GM12872 (cell line): ENCODE results near the gene SAMD13.

Source experiments
- TF ChIP-seq, protein P1 (sequence below): IDR thresholded peaks from 3 replicates; pipeline ENCODE4 v1.5.1; 2011; ENCODE audit warnings: low read depth, mild to moderate bottlenecking, low read length, moderate library complexity; ENCODE audit not compliant: insufficient read depth

The SAMD13 gene

DNA sequence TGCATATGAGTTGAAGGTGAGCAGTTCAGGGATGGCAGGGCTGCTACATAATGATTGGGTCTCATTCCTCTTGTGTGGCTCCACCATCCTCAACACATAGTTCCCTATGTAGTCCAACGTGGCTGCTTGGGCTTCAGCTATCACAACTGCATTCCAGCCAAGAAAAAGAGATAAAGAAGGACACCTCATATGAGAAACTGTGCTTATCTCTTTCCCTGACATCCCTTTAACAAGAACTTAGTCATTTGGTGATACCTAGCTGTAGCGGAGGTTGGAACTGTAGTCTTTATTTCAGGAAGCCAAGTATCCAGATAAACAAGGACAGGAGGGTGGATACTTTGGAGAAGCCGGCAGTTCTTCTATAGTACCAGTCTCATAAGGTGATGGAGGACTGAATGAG is 54.0 kb downstream of the SAMD13 start:
- TF ChIP-seq, protein P1, sequence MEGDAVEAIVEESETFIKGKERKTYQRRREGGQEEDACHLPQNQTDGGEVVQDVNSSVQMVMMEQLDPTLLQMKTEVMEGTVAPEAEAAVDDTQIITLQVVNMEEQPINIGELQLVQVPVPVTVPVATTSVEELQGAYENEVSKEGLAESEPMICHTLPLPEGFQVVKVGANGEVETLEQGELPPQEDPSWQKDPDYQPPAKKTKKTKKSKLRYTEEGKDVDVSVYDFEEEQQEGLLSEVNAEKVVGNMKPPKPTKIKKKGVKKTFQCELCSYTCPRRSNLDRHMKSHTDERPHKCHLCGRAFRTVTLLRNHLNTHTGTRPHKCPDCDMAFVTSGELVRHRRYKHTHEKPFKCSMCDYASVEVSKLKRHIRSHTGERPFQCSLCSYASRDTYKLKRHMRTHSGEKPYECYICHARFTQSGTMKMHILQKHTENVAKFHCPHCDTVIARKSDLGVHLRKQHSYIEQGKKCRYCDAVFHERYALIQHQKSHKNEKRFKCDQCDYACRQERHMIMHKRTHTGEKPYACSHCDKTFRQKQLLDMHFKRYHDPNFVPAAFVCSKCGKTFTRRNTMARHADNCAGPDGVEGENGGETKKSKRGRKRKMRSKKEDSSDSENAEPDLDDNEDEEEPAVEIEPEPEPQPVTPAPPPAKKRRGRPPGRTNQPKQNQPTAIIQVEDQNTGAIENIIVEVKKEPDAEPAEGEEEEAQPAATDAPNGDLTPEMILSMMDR = no peak

DNA sequence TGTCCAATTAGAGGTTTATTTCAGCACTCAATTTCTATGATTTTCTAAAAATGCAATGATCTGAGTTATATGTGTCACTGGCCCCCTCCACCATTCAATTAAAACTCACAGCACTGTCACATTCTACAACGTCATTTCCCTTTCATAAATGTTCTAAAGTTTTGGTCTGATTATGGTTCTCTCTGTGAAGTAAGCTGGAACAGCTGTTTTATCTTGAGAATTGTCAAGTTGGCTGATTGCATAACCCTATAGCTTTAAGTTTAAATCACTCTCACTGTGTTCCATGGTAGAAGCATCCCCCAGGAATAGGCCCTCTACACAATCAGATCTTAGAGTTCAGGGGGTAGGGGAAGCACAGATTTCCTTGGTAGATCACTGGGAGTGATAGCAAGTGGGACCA is 55.4 kb downstream of the SAMD13 start:
- TF ChIP-seq, protein P1 = no peak

DNA sequence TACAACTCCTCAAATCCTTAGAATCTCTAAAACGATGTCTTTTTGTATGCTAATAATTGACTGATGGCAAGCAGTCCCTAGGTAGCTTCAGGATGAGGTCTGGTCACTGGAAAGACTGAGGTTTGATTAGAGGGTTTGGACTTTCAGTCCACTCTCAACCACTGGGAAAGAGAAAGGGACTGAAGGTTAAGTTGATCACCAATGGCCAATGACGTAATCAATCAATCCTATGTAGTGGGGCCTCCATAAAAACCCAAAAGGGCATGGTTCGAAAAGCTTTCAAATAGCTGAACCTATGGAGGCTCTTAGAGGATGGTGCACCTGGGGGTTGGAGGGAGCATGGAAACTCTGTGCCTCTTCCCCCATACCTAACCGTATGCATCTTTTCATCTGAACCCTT is 57.2 kb downstream of the SAMD13 start:
- TF ChIP-seq, protein P1 = no peak

DNA sequence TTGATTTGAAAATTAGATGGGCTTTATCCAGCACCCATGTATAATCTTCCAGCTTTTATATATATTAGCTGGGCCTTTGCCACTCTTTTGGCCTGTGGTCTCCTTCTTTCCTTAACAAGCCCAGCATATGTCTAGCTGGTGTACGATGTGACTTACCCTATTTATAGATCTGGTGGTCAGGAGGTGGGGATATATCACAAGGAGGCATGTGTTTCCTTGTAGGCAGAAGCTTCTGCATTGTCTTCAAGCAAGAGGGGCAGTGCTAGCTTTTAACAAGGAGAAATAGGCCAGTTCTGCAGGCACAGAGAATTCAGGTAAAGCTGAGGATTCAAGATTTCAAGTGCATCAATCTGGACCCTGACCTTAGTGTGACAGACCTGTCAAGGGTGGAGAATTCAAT is 58.8 kb downstream of the SAMD13 start:
- TF ChIP-seq, protein P1 = no peak

DNA sequence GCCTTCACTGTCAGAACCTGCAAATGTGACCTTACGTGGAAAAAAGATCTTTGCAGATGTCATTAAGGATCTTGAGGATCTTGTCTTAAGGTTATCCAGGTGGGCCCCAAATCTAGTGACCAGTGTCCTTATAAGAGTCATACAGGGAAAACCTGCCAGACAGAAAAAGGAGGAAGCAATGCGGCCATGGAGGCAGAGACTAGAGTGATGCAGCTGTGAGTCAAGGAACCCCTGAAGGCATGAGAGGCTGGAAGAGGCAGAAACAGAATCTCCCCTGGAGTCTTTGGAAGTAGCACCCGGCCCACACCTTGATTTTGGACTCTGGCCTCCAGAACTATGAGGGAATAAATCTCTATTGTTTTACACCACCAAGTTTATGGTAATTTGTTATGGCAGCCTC is 60.3 kb downstream of the SAMD13 start:
- TF ChIP-seq, protein P1 = no peak

DNA sequence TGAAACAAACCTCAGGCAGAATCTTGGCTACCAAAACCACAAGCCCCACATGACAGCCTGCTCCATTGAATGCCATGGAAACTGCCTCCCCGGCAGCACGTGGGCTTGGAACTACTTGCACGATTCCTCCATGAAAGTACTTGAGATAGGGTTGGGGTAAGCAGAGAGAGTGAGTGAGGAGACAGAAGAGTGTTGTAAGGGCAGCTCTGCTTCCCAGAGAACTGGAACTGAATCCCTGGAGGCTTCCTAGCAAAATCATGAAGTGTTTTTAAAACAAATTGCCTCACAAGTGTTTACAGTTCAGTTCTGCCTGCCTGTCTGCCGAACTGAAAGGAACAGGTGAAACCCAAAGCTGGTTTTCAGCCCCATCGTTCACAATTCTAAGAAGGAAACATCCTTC is 61.5 kb downstream of the SAMD13 start:
- TF ChIP-seq, protein P1 = no peak

DNA sequence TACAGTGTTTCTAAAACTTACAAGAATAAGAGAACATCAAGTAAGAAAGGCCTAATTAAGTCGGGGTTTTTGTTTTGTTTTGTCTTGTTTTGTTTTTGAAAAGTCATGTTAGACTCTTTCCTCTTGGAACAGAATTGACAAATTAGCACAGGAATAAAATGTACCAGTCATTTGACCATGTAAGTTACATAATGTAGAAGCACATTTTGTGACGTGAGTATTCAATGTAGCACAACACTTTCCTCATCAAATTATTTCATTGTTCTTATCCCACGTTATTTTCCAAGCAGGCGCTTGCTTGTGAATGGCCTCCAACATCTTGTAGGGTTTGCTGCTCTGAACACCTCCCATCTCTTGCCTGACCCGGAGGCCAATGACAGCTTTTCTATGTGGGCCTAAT is 62.1 kb downstream of the SAMD13 start:
- TF ChIP-seq, protein P1 = no peak
